Superior temporal gyrus (tissue), 1 donor: ENCODE results near the gene PRKG1.
"Not testable (repeated sequence)": the region's sequence is repeated elsewhere in the genome, so short reads cannot be mapped to it uniquely, and the experiment has no call there.

ENCODE experiments used
- DNase-seq: peaks from one replicate; pipeline ENCODE4 v3.0.0-alpha.2; 2016; ENCODE audit errors: extremely low spot score

Gene PRKG1

GRCh38 chr10:51170518-51171245, 96.4 kb downstream of the PRKG1 start:
- DNase-seq = no peak

GRCh38 chr10:51171946-51172345, 97.7 kb downstream of the PRKG1 start:
- DNase-seq = no peak

DNA sequence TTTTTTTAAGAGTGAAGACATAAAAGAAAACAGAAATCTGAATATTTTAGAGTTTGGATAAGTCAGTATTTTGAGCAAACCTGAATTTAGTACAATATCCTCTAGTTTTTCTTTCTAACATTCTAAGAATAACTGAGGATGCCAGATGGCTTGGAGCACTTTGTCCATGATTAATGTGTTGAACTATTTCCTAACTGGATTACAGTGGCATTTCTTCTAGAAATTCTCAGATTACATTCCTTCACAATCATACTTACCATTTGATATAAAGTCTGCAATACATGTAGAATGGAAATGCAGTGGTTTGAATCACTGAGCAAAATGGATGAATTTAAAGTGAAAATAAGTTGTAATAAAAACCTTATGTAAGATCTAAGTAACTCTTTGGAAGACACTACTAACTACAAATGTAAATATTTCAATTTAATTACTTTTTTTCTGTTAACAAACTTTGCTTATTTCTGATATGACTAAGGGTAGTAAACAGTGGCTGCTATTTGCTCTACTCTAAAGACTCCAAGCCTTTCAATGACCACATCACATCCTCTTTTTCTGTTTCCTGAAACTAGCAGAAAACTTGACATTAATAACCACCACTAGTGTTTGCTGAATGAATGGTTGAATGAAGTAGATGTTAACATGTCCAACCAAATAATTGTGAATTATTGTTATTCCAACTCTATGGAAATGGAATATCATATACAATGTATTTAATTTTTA, 102.8 kb downstream of the PRKG1 start:
- no peak for DNase-seq

- DNase-seq = no peak
Observed at GRCh38 chr10:51178634-51179033, 104.3 kb downstream of the PRKG1 start.

DNA sequence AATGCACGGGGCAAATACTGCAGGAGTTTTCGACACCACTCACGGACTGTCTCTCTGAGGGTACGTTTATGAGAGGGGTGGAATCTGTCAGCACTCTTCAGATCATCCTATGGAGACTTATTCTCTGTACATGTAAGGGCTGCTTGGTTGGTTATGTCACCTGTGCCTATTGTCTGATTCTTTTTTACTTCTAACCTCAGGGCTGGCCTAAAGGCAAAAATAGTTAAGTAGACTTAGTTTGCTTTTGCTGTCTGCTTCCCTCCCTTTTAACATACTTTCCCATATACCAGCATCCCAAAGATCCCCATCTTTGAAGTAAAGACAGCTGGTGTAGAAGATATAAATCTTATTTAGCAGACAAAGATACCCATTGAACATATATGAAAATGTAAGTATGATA, 105.9 kb downstream of the PRKG1 start:
- DNase-seq = no peak

- DNase-seq = no peak
Observed at GRCh38 chr10:51183783-51184182, 109.5 kb downstream of the PRKG1 start.

DNA sequence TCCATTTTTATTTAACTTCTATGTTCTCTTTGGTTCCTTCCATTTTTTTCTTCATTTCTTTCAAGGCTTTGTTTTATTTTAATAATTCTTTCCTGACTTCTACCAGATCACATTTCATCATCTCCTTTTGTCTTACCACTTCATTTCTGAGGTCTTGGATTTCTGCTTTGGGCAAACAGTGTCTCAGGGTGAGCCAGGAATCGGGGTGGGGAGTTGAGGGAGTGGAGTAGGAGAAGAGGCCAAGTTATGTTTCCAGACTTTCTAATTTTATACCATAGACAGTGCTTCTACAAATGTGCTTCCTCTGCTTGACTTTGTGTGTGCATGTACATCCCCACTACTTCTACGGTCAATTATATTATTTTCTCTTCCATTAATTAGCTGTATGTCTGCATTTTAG, 112.1 kb downstream of the PRKG1 start:
- no peak for DNase-seq

GRCh38 chr10:51188008-51188407, 113.7 kb downstream of the PRKG1 start:
- DNase-seq = no peak

GRCh38 chr10:51188866-51189265, 114.6 kb downstream of the PRKG1 start:
- DNase-seq = no peak

GRCh38 chr10:51196508-51197175, 122.4 kb downstream of the PRKG1 start:
- no peak for DNase-seq

GRCh38 chr10:51198170-51198569, 123.9 kb downstream of the PRKG1 start:
- no peak for DNase-seq

GRCh38 chr10:51201947-51202346, 127.7 kb downstream of the PRKG1 start:
- DNase-seq = no peak

DNA sequence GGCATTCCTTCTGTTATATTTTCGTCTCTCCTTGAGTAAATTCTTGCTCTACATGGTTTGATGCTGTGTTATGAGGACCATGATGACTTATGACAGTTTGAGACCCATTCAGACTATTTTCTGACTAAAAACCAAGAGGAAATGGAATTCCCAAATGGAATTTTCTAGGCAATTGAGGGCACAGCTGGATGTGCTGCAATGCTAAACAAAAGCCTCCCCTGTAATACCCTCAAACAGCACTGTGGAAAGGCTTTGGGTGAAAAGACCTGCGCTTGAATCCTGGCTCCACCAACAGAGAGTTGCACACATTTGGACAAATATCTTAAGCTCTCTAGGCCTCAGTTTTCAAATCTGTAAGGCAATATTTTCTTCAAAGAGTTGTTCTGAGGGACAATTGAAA, 129.1 kb downstream of the PRKG1 start:
- no peak for DNase-seq

GRCh38 chr10:51204066-51204465, 129.8 kb downstream of the PRKG1 start:
- no peak for DNase-seq

- no peak for DNase-seq
Observed at GRCh38 chr10:51204701-51205100, 130.4 kb downstream of the PRKG1 start.

GRCh38 chr10:51206500-51206899, 132.2 kb downstream of the PRKG1 start:
- no peak for DNase-seq

- DNase-seq = not testable (repeated sequence)
Observed at GRCh38 chr10:51212937-51213336, 138.7 kb downstream of the PRKG1 start.

DNA sequence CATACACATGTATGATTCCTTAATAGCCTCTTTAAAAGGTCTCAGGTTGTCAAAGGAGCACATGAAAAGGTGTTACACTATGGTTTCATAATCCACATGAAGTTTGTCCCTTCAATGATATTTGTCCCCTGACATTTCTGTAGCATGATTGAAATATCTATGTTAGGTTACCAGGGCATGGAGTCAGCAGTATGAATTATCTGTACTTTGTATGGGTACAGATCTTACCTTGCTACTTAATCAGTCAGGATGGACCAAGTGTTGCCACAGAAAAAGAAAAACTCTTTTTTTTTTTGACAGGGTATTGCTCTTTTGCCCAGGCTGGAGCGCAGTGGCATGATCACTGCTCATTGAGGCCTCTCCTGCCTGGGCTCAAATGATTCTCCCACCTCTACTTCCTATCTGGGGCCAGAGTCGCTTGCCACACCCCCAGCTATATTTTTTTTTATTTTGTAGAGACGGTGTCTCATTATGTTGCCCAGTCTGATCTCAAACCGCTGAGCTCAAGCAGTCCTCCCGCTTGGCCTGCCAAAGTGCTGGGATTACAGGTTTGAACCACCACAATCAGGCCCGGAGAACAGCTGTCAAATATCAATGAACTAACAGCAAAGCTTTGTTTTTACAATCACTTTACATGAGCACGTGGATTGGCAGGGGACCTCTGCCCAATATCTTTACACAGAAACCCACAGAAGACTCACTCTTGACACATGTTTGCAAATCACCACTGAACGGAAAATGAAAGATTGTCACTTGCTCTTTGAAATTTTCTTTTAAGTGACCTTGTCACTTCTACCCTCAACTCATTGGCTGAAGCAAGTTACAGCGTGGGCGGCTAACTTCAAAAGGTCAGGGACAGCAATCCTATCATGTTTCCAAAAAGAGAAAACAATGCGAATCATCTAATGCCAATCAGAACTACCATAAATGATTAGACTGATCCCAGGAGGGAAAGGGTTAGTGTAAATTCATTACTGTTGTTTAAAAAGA, 140.2 kb downstream of the PRKG1 start:
- no peak for DNase-seq

DNA sequence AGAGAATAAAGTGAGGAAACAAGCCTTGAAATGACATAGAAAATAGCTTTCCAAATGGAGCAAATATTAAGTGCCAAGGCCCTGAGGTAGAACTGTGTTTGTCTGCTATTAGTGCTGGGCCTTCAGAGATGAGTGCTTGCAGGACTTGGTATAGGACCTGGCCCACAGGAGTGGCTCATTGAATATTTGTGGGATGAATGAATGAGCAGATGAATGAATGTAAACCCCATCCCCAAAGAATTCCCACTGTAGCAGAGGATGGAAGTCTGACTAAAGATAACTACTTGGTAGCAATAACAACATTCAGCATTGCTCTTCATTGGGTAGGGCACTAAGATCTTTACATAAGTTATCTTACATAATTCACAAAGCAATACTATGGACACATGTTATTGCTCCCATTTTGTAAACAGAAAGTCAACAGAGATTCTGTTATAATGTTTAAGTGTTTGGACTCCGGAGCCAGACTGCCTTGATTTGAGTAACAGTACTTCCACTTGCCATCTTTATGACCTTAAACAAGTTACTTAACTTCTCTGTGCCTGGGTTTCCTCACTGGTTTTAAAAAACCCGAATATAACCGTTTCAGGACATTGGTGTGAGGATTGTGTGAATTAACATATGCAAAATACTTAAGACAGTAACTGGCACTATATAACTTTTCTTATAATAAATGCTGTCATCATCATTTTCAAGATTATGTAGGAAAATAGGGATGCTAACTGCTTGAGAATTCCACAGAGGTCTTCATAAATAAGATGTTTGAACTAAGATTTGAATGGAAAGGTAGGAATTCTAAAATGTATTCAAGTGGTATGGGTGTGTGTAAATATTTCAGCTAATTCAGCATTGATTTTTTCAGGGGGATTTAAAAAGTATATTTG, 141.9 kb downstream of the PRKG1 start:
- no peak for DNase-seq

- DNase-seq = no peak
Observed at GRCh38 chr10:51217505-51217904, 143.2 kb downstream of the PRKG1 start.
